Stimulated activated memory B cell treated with anti-CD40 and anti-IgM and Interleukin-4, amounts not matched to agents 10 μg/mL and 1 μg/mL and 100 μg/mL, for 72 hours (primary cell): ENCODE results near the gene TM9SF4.
"Not testable (repeated sequence)": the region's sequence is repeated elsewhere in the genome, so short reads cannot be mapped to it uniquely, and the experiment has no call there.

Source experiments
- ATAC-seq: fragments of 150-1000 bp; cut with Tn5 transposase; 2 replicates; pipeline ENCODE4 v1.10.0; 2021
- H3K27ac Mint-ChIP-seq: one replicate; pipeline ENCODE4 v1.8.0; 2022; ENCODE audit warnings: mild to moderate bottlenecking, mixed read lengths
- H3K27me3 Mint-ChIP-seq: one replicate; pipeline ENCODE4 v1.8.0; 2022; ENCODE audit warnings: mixed read lengths
- H3K36me3 Mint-ChIP-seq: one replicate; pipeline ENCODE4 v1.8.0; 2022; ENCODE audit warnings: mixed read lengths
- H3K4me1 Mint-ChIP-seq: one replicate; pipeline ENCODE4 v1.8.0; 2022; ENCODE audit warnings: mixed read lengths
- H3K4me3 Mint-ChIP-seq: one replicate; pipeline ENCODE4 v1.8.0; 2022; ENCODE audit warnings: mild to moderate bottlenecking, moderate library complexity, mixed read lengths
- H3K9me3 Mint-ChIP-seq: one replicate; pipeline ENCODE4 v1.8.0; 2022; ENCODE audit warnings: mixed read lengths

Gene TM9SF4

GRCh38 chr20:32153771-32154170 lies 44.3 kb downstream of the TM9SF4 start:
- H3K4me1 Mint-ChIP-seq = peaks cover 11% of the 10 kb centered on the region

GRCh38 chr20:32155017-32155981 lies 45.8 kb downstream of the TM9SF4 start:
- Mint-ChIP-seq H3K4me1 (peaks cover 11% of the 10 kb centered on the region), H3K27ac (peak overlapping the region; percentile 41), H3K36me3 (peaks cover 60% of the 10 kb centered on the region), H3K9me3 (no peaks in the 10 kb centered on the region), H3K27me3 (no peaks in the 10 kb centered on the region), H3K4me3 (no peak overlapping the region)
- peak; percentile 46 for ATAC-seq

More at GRCh38 chr20:32153771-32154170, 44.3 kb downstream of the TM9SF4 start:
- Mint-ChIP-seq H3K27me3 (no peaks in the 10 kb centered on the region), H3K4me3 (no peak overlapping the region), H3K9me3 (no peaks in the 10 kb centered on the region), H3K36me3 (peaks cover 65% of the 10 kb centered on the region), H3K27ac (no peak overlapping the region)
- no peak for ATAC-seq

GRCh38 chr20:32157611-32158010 lies 48.1 kb downstream of the TM9SF4 start:
- Mint-ChIP-seq H3K27ac (peak overlapping the region; percentile 54), H3K36me3 (peaks cover 58% of the 10 kb centered on the region), H3K9me3 (no peaks in the 10 kb centered on the region), H3K4me3 (no peak overlapping the region), H3K27me3 (no peaks in the 10 kb centered on the region), H3K4me1 (peaks cover 11% of the 10 kb centered on the region)
- no peak for ATAC-seq

- Mint-ChIP-seq H3K9me3 (no peaks in the 10 kb centered on the region), H3K4me3 (no peak overlapping the region), H3K27ac (no peak overlapping the region), H3K36me3 (peaks cover 54% of the 10 kb centered on the region), H3K27me3 (no peaks in the 10 kb centered on the region), H3K4me1 (peaks cover 11% of the 10 kb centered on the region)
- ATAC-seq = no peak
These were observed 48.8 kb downstream of the TM9SF4 start for GRCh38 chr20:32158351-32158750.

- ATAC-seq = no peak
- Mint-ChIP-seq H3K4me1 (peaks cover 11% of the 10 kb centered on the region), H3K4me3 (no peak overlapping the region), H3K27ac (no peak overlapping the region), H3K36me3 (peaks cover 61% of the 10 kb centered on the region), H3K27me3 (no peaks in the 10 kb centered on the region), H3K9me3 (no peaks in the 10 kb centered on the region)
These were observed 49.6 kb downstream of the TM9SF4 start for GRCh38 chr20:32158943-32159660.

GRCh38 chr20:32159766-32160221 lies 50.3 kb downstream of the TM9SF4 start:
- H3K27me3 Mint-ChIP-seq = no peaks in the 10 kb centered on the region
- H3K4me1 Mint-ChIP-seq = peaks cover 11% of the 10 kb centered on the region
- no peak for ATAC-seq
- peaks cover 68% of the 10 kb centered on the region for H3K36me3 Mint-ChIP-seq
- H3K4me3 Mint-ChIP-seq = no peak overlapping the region
- H3K27ac Mint-ChIP-seq = no peak overlapping the region
- H3K9me3 Mint-ChIP-seq = no peaks in the 10 kb centered on the region

- Mint-ChIP-seq H3K4me3 (no peak overlapping the region), H3K27ac (no peak overlapping the region), H3K4me1 (peaks cover 5% of the 10 kb centered on the region), H3K27me3 (no peaks in the 10 kb centered on the region), H3K9me3 (no peaks in the 10 kb centered on the region), H3K36me3 (peaks cover 69% of the 10 kb centered on the region)
- no peak for ATAC-seq
These were observed 50.8 kb downstream of the TM9SF4 start for GRCh38 chr20:32160341-32160740.

- Mint-ChIP-seq H3K4me3 (no peak overlapping the region), H3K9me3 (no peaks in the 10 kb centered on the region), H3K4me1 (no peaks in the 10 kb centered on the region), H3K27me3 (no peaks in the 10 kb centered on the region), H3K27ac (no peak overlapping the region), H3K36me3 (peaks cover 79% of the 10 kb centered on the region)
- no peak for ATAC-seq
These were observed 52.8 kb downstream of the TM9SF4 start for GRCh38 chr20:32162351-32162750.

- no peaks in the 10 kb centered on the region for H3K9me3 Mint-ChIP-seq
- H3K27ac Mint-ChIP-seq = no peak overlapping the region
- peaks cover 69% of the 10 kb centered on the region for H3K36me3 Mint-ChIP-seq
- no peaks in the 10 kb centered on the region for H3K27me3 Mint-ChIP-seq
- no peak overlapping the region for H3K4me3 Mint-ChIP-seq
- no peaks in the 10 kb centered on the region for H3K4me1 Mint-ChIP-seq
- no peak for ATAC-seq
These were observed 54.4 kb downstream of the TM9SF4 start for GRCh38 chr20:32163951-32164350.

GRCh38 chr20:32164984-32165735 lies 55.6 kb downstream of the TM9SF4 start:
- no peak overlapping the region for H3K27ac Mint-ChIP-seq
- H3K4me1 Mint-ChIP-seq = no peaks in the 10 kb centered on the region
- no peaks in the 10 kb centered on the region for H3K9me3 Mint-ChIP-seq
- peaks cover 65% of the 10 kb centered on the region for H3K36me3 Mint-ChIP-seq
- H3K4me3 Mint-ChIP-seq = no peak overlapping the region
- ATAC-seq = no peak
- H3K27me3 Mint-ChIP-seq = no peaks in the 10 kb centered on the region

GRCh38 chr20:32165836-32166545 lies 56.5 kb downstream of the TM9SF4 start:
- no peak for ATAC-seq
- no peaks in the 10 kb centered on the region for H3K27me3 Mint-ChIP-seq
- no peaks in the 10 kb centered on the region for H3K4me1 Mint-ChIP-seq
- H3K9me3 Mint-ChIP-seq = no peaks in the 10 kb centered on the region
- peaks cover 63% of the 10 kb centered on the region for H3K36me3 Mint-ChIP-seq
- H3K4me3 Mint-ChIP-seq = no peak overlapping the region
- H3K27ac Mint-ChIP-seq = no peak overlapping the region

GRCh38 chr20:32167552-32167951 lies 58.0 kb downstream of the TM9SF4 start:
- Mint-ChIP-seq H3K9me3 (no peaks in the 10 kb centered on the region), H3K36me3 (peaks cover 47% of the 10 kb centered on the region), H3K4me3 (no peak overlapping the region), H3K27me3 (no peaks in the 10 kb centered on the region), H3K27ac (no peak overlapping the region), H3K4me1 (no peaks in the 10 kb centered on the region)
- no peak for ATAC-seq

- H3K27ac Mint-ChIP-seq = no peak overlapping the region
- H3K4me1 Mint-ChIP-seq = no peaks in the 10 kb centered on the region
These were observed 58.8 kb downstream of the TM9SF4 start for GRCh38 chr20:32168184-32168910.

GRCh38 chr20:32177696-32178095 lies 68.2 kb downstream of the TM9SF4 start:
- H3K27ac Mint-ChIP-seq, H3K4me3 Mint-ChIP-seq, H3K27me3 Mint-ChIP-seq: not testable (repeated sequence)

More at GRCh38 chr20:32168184-32168910, 58.8 kb downstream of the TM9SF4 start:
- ATAC-seq = no peak
- Mint-ChIP-seq H3K9me3 (no peaks in the 10 kb centered on the region), H3K4me3 (no peak overlapping the region), H3K36me3 (peaks cover 43% of the 10 kb centered on the region), H3K27me3 (no peaks in the 10 kb centered on the region)

More at GRCh38 chr20:32177696-32178095, 68.2 kb downstream of the TM9SF4 start:
- not testable (repeated sequence) for H3K36me3 Mint-ChIP-seq, H3K4me1 Mint-ChIP-seq, H3K9me3 Mint-ChIP-seq, ATAC-seq
